Muscle layer of colon (tissue), 2 donors: ENCODE results near the gene HYKK.
"Not testable (repeated sequence)": the region's sequence is repeated elsewhere in the genome, so short reads cannot be mapped to it uniquely, and the experiment has no call there.

Source experiments
- H3K27ac ChIP-seq: one replicate; pipeline ENCODE4 v1.7.0; 2013; ENCODE audit warnings: low read depth, mild to moderate bottlenecking, low read length, moderate library complexity
- H3K27me3 ChIP-seq, 2 donors: one replicate each; pipeline ENCODE4 v1.7.0; 2013; ENCODE audit warnings: low read length in 2 of 2, mild to moderate bottlenecking in 2 of 2; ENCODE audit not compliant: insufficient read depth in 2 of 2, control insufficient read depth in 1 of 2
- H3K36me3 ChIP-seq: one replicate; pipeline ENCODE4 v1.7.0; 2013; ENCODE audit warnings: mild to moderate bottlenecking, low read length; ENCODE audit not compliant: insufficient read depth
- H3K4me1 ChIP-seq: one replicate; pipeline ENCODE4 v1.7.0; 2013; ENCODE audit warnings: mild to moderate bottlenecking, low read length; ENCODE audit not compliant: insufficient read depth
- H3K4me3 ChIP-seq, 2 donors: one replicate each; pipeline ENCODE4 v1.7.0; 2013; ENCODE audit warnings: low read length in 2 of 2, low read depth in 1 of 2, mild to moderate bottlenecking in 1 of 2, moderate library complexity in 1 of 2
- H3K9ac ChIP-seq: one replicate; pipeline ENCODE4 v1.7.0; 2013; ENCODE audit warnings: low read length
- H3K9me3 ChIP-seq: one replicate; pipeline ENCODE4 v1.7.0; 2013; ENCODE audit warnings: mild to moderate bottlenecking, low read length
- donor health status: abdominal sarcoma.
- donor health status: Adenocarcinoma of cecum.

HYKK gene

DNA sequence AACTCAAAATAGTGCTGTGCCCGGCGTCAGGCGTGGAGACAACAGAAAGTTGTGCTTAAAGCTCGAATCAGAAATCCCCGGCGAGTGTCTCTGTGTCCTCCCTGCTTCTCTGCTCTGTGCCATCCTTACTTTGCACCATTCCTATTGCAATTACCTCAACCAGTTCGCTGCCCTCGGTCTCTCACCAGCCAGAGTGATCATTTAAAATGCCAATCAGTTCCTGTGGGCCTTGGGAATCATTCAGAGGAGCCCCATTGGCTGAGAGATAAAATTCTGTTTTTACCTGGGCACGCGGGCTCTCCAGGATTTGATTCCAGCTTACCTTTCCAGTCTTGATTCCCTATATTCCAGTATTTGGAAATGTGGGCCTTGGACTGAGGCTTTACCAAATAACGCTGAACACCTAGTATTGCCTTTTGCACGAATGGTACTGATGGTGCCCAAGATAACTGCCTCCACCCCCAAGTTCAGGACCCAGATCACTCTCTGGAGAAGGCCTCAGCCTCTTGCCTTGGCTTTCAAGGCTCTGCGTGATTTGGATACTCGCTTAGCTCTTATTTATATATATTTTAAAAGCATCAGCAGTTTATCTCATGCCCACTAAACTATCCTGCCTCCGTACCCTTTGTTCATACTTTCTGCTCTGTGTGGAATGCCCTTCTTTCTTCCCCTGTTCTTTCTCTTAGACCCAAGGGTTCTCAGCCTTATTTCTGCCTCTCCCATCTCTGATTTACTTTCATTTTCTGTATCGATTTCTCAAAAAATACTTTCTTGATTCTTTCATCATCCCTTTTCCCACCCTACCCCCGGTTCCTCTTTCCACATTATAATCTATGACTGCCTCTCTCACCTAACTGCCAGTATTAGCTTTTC lies 33.7 kb downstream of the HYKK start:
- H3K4me1 ChIP-seq: peaks cover 17% of the 10 kb centered on the region
- peak overlapping the region; percentile 99 for H3K27ac ChIP-seq
- H3K9me3 ChIP-seq: no peaks in the 10 kb centered on the region
- H3K9ac ChIP-seq: peak overlapping the region; percentile 97
- H3K27me3 ChIP-seq: no peaks in the 10 kb centered on the region
- peak overlapping the region; percentile 54 to 92 for H3K4me3 ChIP-seq
- peaks cover 28% of the 10 kb centered on the region for H3K36me3 ChIP-seq

DNA sequence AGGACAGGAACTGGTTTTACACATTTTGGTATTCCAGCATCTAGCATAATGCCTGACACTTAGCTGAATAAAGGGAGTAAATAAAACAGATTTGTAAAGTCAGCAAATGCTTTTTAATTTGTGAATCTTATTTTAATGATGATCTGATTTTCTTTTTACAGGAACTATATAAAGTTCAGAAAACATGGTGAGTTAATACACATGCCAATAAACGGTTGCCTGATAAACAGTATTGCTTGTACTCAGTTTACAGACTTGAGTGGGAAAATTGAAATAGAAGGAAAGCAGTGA lies 34.3 kb downstream of the HYKK start:
- no peak overlapping the region for H3K27ac ChIP-seq
- H3K9me3 ChIP-seq: no peaks in the 10 kb centered on the region
- H3K27me3 ChIP-seq: no peaks in the 10 kb centered on the region
- peak overlapping the region; percentile 97 for H3K9ac ChIP-seq
- peak overlapping the region in 1 of 2 donors; percentile 92 for H3K4me3 ChIP-seq
- peaks cover 17% of the 10 kb centered on the region for H3K4me1 ChIP-seq
- H3K36me3 ChIP-seq: peaks cover 34% of the 10 kb centered on the region

DNA sequence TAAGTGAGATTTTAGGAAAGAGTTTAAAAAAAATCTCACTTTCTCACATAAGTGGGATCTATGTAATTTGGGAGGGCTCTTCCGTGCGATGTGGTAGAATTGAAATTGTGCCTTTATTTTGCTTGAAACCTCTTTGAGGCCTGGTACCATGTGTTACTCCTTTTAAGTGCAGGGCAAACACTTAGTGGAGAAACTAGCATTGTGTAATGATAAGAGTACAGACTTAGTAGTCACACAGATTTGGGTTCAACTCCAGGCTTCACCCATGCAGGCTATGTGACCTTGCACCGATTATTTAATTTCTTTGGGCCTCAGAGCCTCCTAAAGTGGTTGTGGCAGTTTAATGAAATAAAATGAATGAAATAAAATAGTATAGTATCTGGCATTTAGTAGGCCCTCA lies 35.3 kb downstream of the HYKK start:
- no peaks in the 10 kb centered on the region for H3K9me3 ChIP-seq
- H3K9ac ChIP-seq: no peak overlapping the region
- peaks cover 17% of the 10 kb centered on the region for H3K4me1 ChIP-seq
- H3K36me3 ChIP-seq: peaks cover 43% of the 10 kb centered on the region
- no peak overlapping the region for H3K27ac ChIP-seq
- no peak overlapping the region for H3K4me3 ChIP-seq
- H3K27me3 ChIP-seq: no peaks in the 10 kb centered on the region

DNA sequence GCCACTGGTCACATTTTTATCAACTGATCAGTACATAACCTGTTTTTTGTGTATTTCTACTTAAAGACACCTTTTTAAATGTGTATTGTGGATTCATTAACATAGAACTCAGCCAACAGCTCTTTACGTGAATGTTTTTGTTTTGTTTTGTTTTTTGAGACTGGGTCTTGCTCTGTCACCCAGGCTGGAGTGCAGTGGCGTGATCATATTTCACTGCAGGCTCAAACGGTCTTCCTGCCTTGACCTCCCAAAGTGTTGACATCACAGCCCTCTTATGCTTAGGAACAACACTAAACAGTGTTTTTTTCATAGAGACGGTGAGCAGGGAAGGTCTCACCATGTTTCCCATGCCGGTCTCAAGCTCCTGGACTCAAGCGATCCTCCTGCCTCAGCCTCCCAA lies 42.8 kb downstream of the HYKK start:
- H3K27me3 ChIP-seq: no peaks in the 10 kb centered on the region
- no peaks in the 10 kb centered on the region for H3K9me3 ChIP-seq
- peaks cover 61% of the 10 kb centered on the region for H3K36me3 ChIP-seq
- H3K27ac ChIP-seq: no peak overlapping the region
- no peak overlapping the region for H3K9ac ChIP-seq
- H3K4me3 ChIP-seq: no peak overlapping the region
- H3K4me1 ChIP-seq: no peaks in the 10 kb centered on the region

DNA sequence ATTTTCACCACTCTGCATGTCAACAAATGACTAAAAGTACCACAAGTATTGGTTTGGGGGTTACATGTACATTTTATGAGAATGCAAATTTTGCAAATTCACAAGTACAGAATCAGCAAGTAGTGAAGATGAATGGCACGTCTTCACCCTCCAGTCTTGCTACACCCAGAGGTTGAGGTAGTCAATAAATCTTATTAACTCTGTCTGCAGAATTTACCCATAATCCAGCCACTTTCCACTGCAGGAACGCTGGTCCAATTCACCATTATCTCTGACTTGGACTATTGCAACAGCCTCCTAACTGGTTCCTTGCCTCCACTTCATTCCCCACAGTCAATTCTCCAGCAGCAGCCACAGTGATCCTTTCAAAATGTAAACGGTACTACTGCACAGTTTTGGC lies 43.4 kb downstream of the HYKK start:
- Histone ChIP-seq H3K27me3 (no peaks in the 10 kb centered on the region), H3K27ac (no peak overlapping the region), H3K36me3 (peaks cover 55% of the 10 kb centered on the region), H3K4me3 (no peak overlapping the region), H3K9me3 (no peaks in the 10 kb centered on the region), H3K9ac (no peak overlapping the region), H3K4me1 (no peaks in the 10 kb centered on the region)

DNA sequence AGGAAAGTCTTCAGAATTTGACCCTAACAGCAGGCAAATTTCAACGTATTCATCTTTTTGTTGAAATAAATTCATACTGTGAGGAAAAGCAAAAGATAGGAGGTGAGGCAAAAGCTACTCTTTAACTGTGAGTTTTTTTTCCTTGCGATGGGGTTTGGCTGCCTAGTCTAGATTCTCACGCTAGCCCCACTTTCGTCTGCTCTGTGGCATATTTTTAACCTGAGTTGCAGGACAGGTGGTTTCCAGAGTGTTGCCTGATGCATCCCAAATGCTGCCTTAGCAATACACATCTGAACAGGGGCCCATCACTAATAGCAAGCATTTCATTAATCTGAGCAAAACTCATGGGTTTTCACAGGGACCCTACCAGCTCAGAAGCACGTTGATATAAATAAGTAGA lies 44.5 kb downstream of the HYKK start:
- Histone ChIP-seq H3K4me1 (no peaks in the 10 kb centered on the region), H3K27ac (no peak overlapping the region), H3K9ac (no peak overlapping the region), H3K9me3 (no peaks in the 10 kb centered on the region), H3K27me3 (no peaks in the 10 kb centered on the region), H3K36me3 (peaks cover 44% of the 10 kb centered on the region), H3K4me3 (no peak overlapping the region)

- no peak overlapping the region for H3K27ac ChIP-seq
- H3K36me3 ChIP-seq: peaks cover 37% of the 10 kb centered on the region
- no peaks in the 10 kb centered on the region for H3K4me1 ChIP-seq
- no peaks in the 10 kb centered on the region for H3K9me3 ChIP-seq
- no peak overlapping the region for H3K9ac ChIP-seq
- H3K27me3 ChIP-seq: no peaks in the 10 kb centered on the region
- no peak overlapping the region for H3K4me3 ChIP-seq
These were observed 45.2 kb downstream of the HYKK start for GRCh38 chr15:78552597-78552996.

- not testable (repeated sequence) for H3K4me1 ChIP-seq, H3K9me3 ChIP-seq, H3K36me3 ChIP-seq, H3K27me3 ChIP-seq, H3K4me3 ChIP-seq, H3K9ac ChIP-seq, H3K27ac ChIP-seq
These were observed 52.8 kb downstream of the HYKK start for GRCh38 chr15:78560201-78560600.

DNA sequence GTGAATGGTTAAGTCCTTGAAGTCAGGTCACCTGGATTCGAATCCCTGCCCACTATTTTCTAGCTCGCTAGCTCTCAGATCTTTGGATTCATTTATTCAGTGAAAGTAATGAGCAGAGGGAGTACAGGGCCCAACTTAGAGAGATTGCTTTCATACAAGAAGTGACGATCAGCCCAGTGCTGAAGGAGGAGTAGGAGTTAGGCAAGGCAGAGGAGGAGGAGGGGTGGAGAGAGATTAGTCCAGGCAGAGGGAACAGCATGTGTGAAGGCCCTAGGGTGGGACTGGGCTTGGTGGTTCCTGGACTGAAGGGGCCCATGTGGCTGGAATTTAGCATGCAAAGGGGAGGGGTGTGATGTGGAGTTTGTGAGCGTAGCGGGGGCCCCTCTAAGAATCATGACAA lies 54.1 kb downstream of the HYKK start:
- no peaks in the 10 kb centered on the region for H3K9me3 ChIP-seq
- no peaks in the 10 kb centered on the region for H3K27me3 ChIP-seq
- H3K9ac ChIP-seq: no peak overlapping the region
- H3K4me3 ChIP-seq: no peak overlapping the region
- H3K36me3 ChIP-seq: no peaks in the 10 kb centered on the region
- H3K4me1 ChIP-seq: peaks cover 12% of the 10 kb centered on the region
- H3K27ac ChIP-seq: no peak overlapping the region

DNA sequence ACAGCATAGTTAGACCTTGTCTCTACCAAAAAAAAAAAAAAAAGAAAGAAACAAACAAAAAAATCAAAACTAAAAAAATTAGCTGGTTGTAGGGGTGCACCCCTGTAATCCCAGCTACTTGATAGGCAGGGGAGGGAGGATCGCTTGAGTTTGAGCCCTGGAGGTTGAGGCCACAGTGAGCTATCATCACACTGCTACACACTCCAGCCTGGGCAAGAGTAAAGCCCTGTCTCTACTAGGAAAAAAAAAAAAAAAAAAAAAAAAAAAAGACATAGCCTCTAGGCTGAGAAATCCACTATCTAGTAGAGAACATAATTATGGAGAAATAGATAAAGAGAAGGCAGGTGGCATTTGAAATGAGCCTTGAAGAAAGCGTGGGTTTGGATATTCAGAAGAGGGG lies 55.7 kb downstream of the HYKK start:
- Histone ChIP-seq H3K27ac (no peak overlapping the region), H3K27me3 (no peaks in the 10 kb centered on the region), H3K36me3 (no peaks in the 10 kb centered on the region), H3K9ac (no peak overlapping the region), H3K9me3 (no peaks in the 10 kb centered on the region), H3K4me3 (no peak overlapping the region), H3K4me1 (peaks cover 12% of the 10 kb centered on the region)

DNA sequence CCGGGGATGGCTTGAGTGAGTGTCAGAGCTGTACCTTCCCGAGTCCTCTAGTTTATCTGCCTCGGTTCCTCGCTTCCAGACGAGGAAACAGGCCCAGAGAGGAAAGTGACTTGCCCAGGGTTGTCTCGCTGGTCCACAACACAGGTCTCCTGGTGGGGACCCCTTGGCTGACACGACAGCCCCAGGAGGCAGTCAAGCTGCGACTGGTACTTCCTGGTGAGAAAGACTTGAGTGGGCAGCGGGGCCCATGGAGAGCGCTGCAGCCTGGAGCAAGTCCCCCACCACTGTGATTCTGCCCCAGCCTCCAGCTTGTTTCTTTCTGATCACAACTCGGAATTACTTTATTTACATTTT lies 57.3 kb downstream of the HYKK start:
- no peaks in the 10 kb centered on the region for H3K27me3 ChIP-seq
- peak overlapping the region; percentile 55 to 76 for H3K4me3 ChIP-seq
- H3K4me1 ChIP-seq: peaks cover 12% of the 10 kb centered on the region
- H3K9ac ChIP-seq: no peak overlapping the region
- no peaks in the 10 kb centered on the region for H3K36me3 ChIP-seq
- H3K27ac ChIP-seq: no peak overlapping the region
- H3K9me3 ChIP-seq: no peaks in the 10 kb centered on the region
